Measurements from ENCODE around the gene CATSPERB.
"Not testable (repeated sequence)": the region's sequence is repeated elsewhere in the genome, so short reads cannot be mapped to it uniquely, and the experiment has no call there.

The CATSPERB gene

GRCh38 chr14:91685600-91685999 is 46.3 kb downstream of the CATSPERB start:
- DNase-seq (ENCODE audit: low read depth, low spot score) = no peak
- no peak overlapping the region for H3K4me3 ChIP-seq (ENCODE audit: low read length)

- no peak for DNase-seq (ENCODE audit: low read depth, low spot score)
- no peak overlapping the region for H3K4me3 ChIP-seq (ENCODE audit: low read length)
Measured at GRCh38 chr14:91681893-91682563, 49.9 kb downstream of the CATSPERB start.

- H3K4me3 ChIP-seq (ENCODE audit: low read length) = no peak overlapping the region
- no peak for DNase-seq (ENCODE audit: low read depth, low spot score)
Measured at GRCh38 chr14:91681118-91681517, 50.8 kb downstream of the CATSPERB start.

- no peak overlapping the region for H3K4me3 ChIP-seq (ENCODE audit: low read length)
- no peak for DNase-seq (ENCODE audit: low read depth, low spot score)
Measured at GRCh38 chr14:91679273-91679672, 52.6 kb downstream of the CATSPERB start.

GRCh38 chr14:91677687-91678086 is 54.2 kb downstream of the CATSPERB start:
- not testable (repeated sequence) for H3K4me3 ChIP-seq (ENCODE audit: low read length); DNase-seq (ENCODE audit: low read depth, low spot score)

- H3K4me3 ChIP-seq (ENCODE audit: low read length) = no peak overlapping the region
- no peak for DNase-seq (ENCODE audit: low read depth, low spot score)
Measured at GRCh38 chr14:91674911-91675310, 57.0 kb downstream of the CATSPERB start.

GRCh38 chr14:91669867-91670266 is 62.0 kb downstream of the CATSPERB start:
- no peak for DNase-seq (ENCODE audit: low read depth, low spot score)
- no peak overlapping the region for H3K4me3 ChIP-seq (ENCODE audit: low read length)

- H3K4me3 ChIP-seq (ENCODE audit: low read length); DNase-seq (ENCODE audit: low read depth, low spot score): not testable (repeated sequence)
Measured at GRCh38 chr14:91667101-91667500, 64.8 kb downstream of the CATSPERB start.

- no peak for DNase-seq (ENCODE audit: low read depth, low spot score)
- H3K4me3 ChIP-seq (ENCODE audit: low read length) = no peak overlapping the region
Measured at GRCh38 chr14:91660790-91661189, 71.1 kb downstream of the CATSPERB start.

GRCh38 chr14:91654836-91655235 is 77.0 kb downstream of the CATSPERB start:
- no peak for DNase-seq (ENCODE audit: low read depth, low spot score)
- no peak overlapping the region for H3K4me3 ChIP-seq (ENCODE audit: low read length)

- no peak overlapping the region for H3K4me3 ChIP-seq (ENCODE audit: low read length)
- no peak for DNase-seq (ENCODE audit: low read depth, low spot score)
Measured at GRCh38 chr14:91653451-91653850, 78.4 kb downstream of the CATSPERB start.

GRCh38 chr14:91649930-91650329 is 82.0 kb downstream of the CATSPERB start:
- no peak overlapping the region for H3K4me3 ChIP-seq (ENCODE audit: low read length)

GRCh38 chr14:91647856-91648255 is 84.0 kb downstream of the CATSPERB start:
- no peak for DNase-seq (ENCODE audit: low read depth, low spot score)
- no peak overlapping the region for H3K4me3 ChIP-seq (ENCODE audit: low read length)

More at GRCh38 chr14:91649930-91650329, 82.0 kb downstream of the CATSPERB start:
- peak; percentile 59 for DNase-seq (ENCODE audit: low read depth, low spot score)

- H3K4me3 ChIP-seq (ENCODE audit: low read length) = no peak overlapping the region
- DNase-seq (ENCODE audit: low read depth, low spot score) = no peak
Measured at GRCh38 chr14:91636604-91637003, 95.3 kb downstream of the CATSPERB start.

GRCh38 chr14:91624757-91625156 is 107.1 kb downstream of the CATSPERB start:
- DNase-seq (ENCODE audit: low read depth, low spot score) = no peak
- no peak overlapping the region for H3K4me3 ChIP-seq (ENCODE audit: low read length)

- DNase-seq (ENCODE audit: low read depth, low spot score) = no peak
- H3K4me3 ChIP-seq (ENCODE audit: low read length) = no peak overlapping the region
Measured at GRCh38 chr14:91614187-91614586, 117.7 kb downstream of the CATSPERB start.

- no peak overlapping the region for H3K4me3 ChIP-seq (ENCODE audit: low read length)
- DNase-seq (ENCODE audit: low read depth, low spot score) = no peak
Measured at GRCh38 chr14:91613459-91614112, 118.3 kb downstream of the CATSPERB start.

GRCh38 chr14:91611528-91611927 is 120.4 kb downstream of the CATSPERB start:
- no peak overlapping the region for H3K4me3 ChIP-seq (ENCODE audit: low read length)
- no peak for DNase-seq (ENCODE audit: low read depth, low spot score)

- no peak for DNase-seq (ENCODE audit: low read depth, low spot score)
- no peak overlapping the region for H3K4me3 ChIP-seq (ENCODE audit: low read length)
Measured at GRCh38 chr14:91609161-91609560, 122.7 kb downstream of the CATSPERB start.

- no peak for DNase-seq (ENCODE audit: low read depth, low spot score)
- H3K4me3 ChIP-seq (ENCODE audit: low read length) = no peak overlapping the region
Measured at GRCh38 chr14:91607322-91608047, 124.4 kb downstream of the CATSPERB start.
